WTC11 (cell line): Measurements from ENCODE around the gene ACAA1.

Experiments
- CREB1 ChIP-seq: sonication (generic); formaldehyde crosslinking; IDR thresholded peaks from 2 replicates; pipeline ENCODE4 v1.8.0; 2023; ENCODE audit warnings: mild to moderate bottlenecking, missing genetic modification reagents
- ETV6 ChIP-seq: sonication (generic); formaldehyde crosslinking; IDR thresholded peaks from 2 replicates; pipeline ENCODE4 v1.8.1; 2022; ENCODE audit warnings: mild to moderate bottlenecking, missing genetic modification reagents
- JUN ChIP-seq: sonication (generic); formaldehyde crosslinking; IDR thresholded peaks from 2 replicates; pipeline ENCODE4 v1.8.0; 2023; ENCODE audit warnings: mild to moderate bottlenecking, missing genetic modification reagents
- NFE2L1 ChIP-seq: sonication (generic); formaldehyde crosslinking; IDR thresholded peaks from 2 replicates; pipeline ENCODE4 v1.8.1; 2023; ENCODE audit warnings: missing genetic modification reagents
- TF ChIP-seq, protein P1 (sequence below): sonication (generic); formaldehyde crosslinking; IDR thresholded peaks from 2 replicates; pipeline ENCODE4 v1.8.1; 2022; ENCODE audit warnings: mild to moderate bottlenecking, missing genetic modification reagents, moderate library complexity, borderline replicate concordance
- TF ChIP-seq, protein P2 (sequence below): sonication (generic); formaldehyde crosslinking; IDR thresholded peaks from 2 replicates; pipeline ENCODE4 v1.8.1; 2023; ENCODE audit warnings: mild to moderate bottlenecking, moderate library complexity, missing genetic modification reagents
- TF ChIP-seq, protein P3 (sequence below): sonication (generic); formaldehyde crosslinking; IDR thresholded peaks from 2 replicates; pipeline ENCODE4 v1.8.1; 2023; ENCODE audit warnings: mild to moderate bottlenecking, missing genetic modification reagents, moderate library complexity
- TF ChIP-seq, protein P4 (sequence below): fragments of 200-600 bp; IDR thresholded peaks from 2 replicates; pipeline ENCODE4 v1.8.0; 2022; ENCODE audit warnings: antibody characterized with exemption
- TF ChIP-seq, protein P5 (sequence below): sonication (generic); formaldehyde crosslinking; conservative IDR thresholded peaks from 2 replicates; pipeline ENCODE4 v1.8.1; 2023; ENCODE audit warnings: mild to moderate bottlenecking, low read depth, missing genetic modification reagents, moderate library complexity
- TF ChIP-seq, protein P6 (sequence below): sonication (generic); formaldehyde crosslinking; IDR thresholded peaks from 2 replicates; pipeline ENCODE4 v1.8.1; 2022; ENCODE audit warnings: low read depth, missing genetic modification reagents, borderline replicate concordance
- TF ChIP-seq, protein P7 (sequence below): sonication (generic); formaldehyde crosslinking; IDR thresholded peaks from 2 replicates; pipeline ENCODE4 v1.8.0; 2022; ENCODE audit warnings: mild to moderate bottlenecking, missing genetic modification reagents
- TF ChIP-seq, protein P8 (sequence below): sonication (generic); formaldehyde crosslinking; IDR thresholded peaks from 2 replicates; pipeline ENCODE4 v1.8.0; 2023; ENCODE audit warnings: mild to moderate bottlenecking, missing genetic modification reagents
- TF ChIP-seq, protein P9 (sequence below): sonication (generic); formaldehyde crosslinking; IDR thresholded peaks from 2 replicates; pipeline ENCODE4 v1.8.0; 2023; ENCODE audit warnings: missing genetic modification reagents

DNA sequence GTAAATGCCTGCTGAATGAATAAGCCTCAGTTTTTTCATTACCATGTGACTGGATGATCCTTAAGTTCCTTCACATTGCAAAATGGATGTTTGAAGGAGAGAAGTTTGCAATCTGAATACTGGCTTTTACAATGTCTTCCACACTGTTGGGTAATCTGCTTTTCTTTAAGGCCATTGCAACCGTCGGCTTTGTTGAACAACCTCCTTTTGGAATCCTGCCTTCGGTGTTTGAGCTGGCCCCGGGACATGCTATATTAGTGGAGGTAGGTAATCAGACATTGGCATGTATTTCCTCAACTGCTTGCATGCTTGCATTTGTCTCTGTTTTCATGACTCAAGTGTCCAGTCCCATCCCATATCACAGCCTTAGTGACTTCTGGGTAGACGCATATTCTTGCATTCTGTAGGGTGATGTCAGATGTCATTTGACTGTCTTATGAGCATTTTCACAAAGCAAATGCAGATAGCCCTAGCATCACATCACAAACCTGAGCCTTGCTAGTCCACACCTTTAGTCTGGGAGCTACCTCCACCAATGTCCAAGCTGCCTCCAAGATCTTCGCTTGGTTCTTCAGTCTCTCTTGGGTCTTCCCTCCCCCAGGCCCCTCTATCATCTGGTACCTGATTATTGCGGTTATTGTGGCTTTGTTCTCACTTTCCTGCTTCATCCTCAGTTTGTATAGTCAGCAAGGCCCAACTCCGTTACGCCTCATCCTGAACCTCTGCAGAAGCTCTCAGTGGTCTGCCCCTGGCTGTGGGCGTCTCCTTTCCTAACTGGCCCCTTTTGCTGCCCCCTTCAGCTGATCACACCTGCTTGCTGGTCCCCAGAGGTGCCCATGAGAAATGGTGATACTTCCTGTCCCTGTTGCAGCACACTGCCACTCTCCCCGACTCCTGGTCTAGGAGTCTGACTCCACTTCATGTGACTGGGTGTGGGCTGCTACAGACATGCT lies 48.5 kb downstream of the ACAA1 start:
- TF ChIP-seq JUN (no peak), NFE2L1 (CRISPR knock-in tag) (no peak), CREB1 (CRISPR knock-in tag) (no peak), ETV6 (no peak)
- TF ChIP-seq, protein P1, sequence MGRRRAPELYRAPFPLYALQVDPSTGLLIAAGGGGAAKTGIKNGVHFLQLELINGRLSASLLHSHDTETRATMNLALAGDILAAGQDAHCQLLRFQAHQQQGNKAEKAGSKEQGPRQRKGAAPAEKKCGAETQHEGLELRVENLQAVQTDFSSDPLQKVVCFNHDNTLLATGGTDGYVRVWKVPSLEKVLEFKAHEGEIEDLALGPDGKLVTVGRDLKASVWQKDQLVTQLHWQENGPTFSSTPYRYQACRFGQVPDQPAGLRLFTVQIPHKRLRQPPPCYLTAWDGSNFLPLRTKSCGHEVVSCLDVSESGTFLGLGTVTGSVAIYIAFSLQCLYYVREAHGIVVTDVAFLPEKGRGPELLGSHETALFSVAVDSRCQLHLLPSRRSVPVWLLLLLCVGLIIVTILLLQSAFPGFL (CRISPR knock-in tag) = no peak
- TF ChIP-seq, protein P2, sequence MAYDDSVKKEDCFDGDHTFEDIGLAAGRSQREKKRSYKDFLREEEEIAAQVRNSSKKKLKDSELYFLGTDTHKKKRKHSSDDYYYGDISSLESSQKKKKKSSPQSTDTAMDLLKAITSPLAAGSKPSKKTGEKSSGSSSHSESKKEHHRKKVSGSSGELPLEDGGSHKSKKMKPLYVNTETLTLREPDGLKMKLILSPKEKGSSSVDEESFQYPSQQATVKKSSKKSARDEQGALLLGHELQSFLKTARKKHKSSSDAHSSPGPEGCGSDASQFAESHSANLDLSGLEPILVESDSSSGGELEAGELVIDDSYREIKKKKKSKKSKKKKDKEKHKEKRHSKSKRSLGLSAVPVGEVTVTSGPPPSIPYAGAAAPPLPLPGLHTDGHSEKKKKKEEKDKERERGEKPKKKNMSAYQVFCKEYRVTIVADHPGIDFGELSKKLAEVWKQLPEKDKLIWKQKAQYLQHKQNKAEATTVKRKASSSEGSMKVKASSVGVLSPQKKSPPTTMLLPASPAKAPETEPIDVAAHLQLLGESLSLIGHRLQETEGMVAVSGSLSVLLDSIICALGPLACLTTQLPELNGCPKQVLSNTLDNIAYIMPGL = no peak
- TF ChIP-seq, protein P3, sequence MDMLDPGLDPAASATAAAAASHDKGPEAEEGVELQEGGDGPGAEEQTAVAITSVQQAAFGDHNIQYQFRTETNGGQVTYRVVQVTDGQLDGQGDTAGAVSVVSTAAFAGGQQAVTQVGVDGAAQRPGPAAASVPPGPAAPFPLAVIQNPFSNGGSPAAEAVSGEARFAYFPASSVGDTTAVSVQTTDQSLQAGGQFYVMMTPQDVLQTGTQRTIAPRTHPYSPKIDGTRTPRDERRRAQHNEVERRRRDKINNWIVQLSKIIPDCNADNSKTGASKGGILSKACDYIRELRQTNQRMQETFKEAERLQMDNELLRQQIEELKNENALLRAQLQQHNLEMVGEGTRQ (CRISPR knock-in tag) = no peak
- TF ChIP-seq, protein P4, sequence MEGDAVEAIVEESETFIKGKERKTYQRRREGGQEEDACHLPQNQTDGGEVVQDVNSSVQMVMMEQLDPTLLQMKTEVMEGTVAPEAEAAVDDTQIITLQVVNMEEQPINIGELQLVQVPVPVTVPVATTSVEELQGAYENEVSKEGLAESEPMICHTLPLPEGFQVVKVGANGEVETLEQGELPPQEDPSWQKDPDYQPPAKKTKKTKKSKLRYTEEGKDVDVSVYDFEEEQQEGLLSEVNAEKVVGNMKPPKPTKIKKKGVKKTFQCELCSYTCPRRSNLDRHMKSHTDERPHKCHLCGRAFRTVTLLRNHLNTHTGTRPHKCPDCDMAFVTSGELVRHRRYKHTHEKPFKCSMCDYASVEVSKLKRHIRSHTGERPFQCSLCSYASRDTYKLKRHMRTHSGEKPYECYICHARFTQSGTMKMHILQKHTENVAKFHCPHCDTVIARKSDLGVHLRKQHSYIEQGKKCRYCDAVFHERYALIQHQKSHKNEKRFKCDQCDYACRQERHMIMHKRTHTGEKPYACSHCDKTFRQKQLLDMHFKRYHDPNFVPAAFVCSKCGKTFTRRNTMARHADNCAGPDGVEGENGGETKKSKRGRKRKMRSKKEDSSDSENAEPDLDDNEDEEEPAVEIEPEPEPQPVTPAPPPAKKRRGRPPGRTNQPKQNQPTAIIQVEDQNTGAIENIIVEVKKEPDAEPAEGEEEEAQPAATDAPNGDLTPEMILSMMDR = no peak
- TF ChIP-seq, protein P5, sequence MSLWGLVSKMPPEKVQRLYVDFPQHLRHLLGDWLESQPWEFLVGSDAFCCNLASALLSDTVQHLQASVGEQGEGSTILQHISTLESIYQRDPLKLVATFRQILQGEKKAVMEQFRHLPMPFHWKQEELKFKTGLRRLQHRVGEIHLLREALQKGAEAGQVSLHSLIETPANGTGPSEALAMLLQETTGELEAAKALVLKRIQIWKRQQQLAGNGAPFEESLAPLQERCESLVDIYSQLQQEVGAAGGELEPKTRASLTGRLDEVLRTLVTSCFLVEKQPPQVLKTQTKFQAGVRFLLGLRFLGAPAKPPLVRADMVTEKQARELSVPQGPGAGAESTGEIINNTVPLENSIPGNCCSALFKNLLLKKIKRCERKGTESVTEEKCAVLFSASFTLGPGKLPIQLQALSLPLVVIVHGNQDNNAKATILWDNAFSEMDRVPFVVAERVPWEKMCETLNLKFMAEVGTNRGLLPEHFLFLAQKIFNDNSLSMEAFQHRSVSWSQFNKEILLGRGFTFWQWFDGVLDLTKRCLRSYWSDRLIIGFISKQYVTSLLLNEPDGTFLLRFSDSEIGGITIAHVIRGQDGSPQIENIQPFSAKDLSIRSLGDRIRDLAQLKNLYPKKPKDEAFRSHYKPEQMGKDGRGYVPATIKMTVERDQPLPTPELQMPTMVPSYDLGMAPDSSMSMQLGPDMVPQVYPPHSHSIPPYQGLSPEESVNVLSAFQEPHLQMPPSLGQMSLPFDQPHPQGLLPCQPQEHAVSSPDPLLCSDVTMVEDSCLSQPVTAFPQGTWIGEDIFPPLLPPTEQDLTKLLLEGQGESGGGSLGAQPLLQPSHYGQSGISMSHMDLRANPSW (CRISPR knock-in tag) = no peak
- TF ChIP-seq, protein P6, sequence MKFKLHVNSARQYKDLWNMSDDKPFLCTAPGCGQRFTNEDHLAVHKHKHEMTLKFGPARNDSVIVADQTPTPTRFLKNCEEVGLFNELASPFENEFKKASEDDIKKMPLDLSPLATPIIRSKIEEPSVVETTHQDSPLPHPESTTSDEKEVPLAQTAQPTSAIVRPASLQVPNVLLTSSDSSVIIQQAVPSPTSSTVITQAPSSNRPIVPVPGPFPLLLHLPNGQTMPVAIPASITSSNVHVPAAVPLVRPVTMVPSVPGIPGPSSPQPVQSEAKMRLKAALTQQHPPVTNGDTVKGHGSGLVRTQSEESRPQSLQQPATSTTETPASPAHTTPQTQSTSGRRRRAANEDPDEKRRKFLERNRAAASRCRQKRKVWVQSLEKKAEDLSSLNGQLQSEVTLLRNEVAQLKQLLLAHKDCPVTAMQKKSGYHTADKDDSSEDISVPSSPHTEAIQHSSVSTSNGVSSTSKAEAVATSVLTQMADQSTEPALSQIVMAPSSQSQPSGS (CRISPR knock-in tag) = no peak
- TF ChIP-seq, protein P7, sequence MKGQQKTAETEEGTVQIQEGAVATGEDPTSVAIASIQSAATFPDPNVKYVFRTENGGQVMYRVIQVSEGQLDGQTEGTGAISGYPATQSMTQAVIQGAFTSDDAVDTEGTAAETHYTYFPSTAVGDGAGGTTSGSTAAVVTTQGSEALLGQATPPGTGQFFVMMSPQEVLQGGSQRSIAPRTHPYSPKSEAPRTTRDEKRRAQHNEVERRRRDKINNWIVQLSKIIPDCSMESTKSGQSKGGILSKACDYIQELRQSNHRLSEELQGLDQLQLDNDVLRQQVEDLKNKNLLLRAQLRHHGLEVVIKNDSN (CRISPR knock-in tag) = no peak
- TF ChIP-seq, protein P8, sequence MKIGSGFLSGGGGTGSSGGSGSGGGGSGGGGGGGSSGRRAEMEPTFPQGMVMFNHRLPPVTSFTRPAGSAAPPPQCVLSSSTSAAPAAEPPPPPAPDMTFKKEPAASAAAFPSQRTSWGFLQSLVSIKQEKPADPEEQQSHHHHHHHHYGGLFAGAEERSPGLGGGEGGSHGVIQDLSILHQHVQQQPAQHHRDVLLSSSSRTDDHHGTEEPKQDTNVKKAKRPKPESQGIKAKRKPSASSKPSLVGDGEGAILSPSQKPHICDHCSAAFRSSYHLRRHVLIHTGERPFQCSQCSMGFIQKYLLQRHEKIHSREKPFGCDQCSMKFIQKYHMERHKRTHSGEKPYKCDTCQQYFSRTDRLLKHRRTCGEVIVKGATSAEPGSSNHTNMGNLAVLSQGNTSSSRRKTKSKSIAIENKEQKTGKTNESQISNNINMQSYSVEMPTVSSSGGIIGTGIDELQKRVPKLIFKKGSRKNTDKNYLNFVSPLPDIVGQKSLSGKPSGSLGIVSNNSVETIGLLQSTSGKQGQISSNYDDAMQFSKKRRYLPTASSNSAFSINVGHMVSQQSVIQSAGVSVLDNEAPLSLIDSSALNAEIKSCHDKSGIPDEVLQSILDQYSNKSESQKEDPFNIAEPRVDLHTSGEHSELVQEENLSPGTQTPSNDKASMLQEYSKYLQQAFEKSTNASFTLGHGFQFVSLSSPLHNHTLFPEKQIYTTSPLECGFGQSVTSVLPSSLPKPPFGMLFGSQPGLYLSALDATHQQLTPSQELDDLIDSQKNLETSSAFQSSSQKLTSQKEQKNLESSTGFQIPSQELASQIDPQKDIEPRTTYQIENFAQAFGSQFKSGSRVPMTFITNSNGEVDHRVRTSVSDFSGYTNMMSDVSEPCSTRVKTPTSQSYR (CRISPR knock-in tag) = no peak
- TF ChIP-seq, protein P9, sequence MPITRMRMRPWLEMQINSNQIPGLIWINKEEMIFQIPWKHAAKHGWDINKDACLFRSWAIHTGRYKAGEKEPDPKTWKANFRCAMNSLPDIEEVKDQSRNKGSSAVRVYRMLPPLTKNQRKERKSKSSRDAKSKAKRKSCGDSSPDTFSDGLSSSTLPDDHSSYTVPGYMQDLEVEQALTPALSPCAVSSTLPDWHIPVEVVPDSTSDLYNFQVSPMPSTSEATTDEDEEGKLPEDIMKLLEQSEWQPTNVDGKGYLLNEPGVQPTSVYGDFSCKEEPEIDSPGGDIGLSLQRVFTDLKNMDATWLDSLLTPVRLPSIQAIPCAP (CRISPR knock-in tag) = no peak
